ENCODE results near the gene RGS14. TPM values are rescaled to one million over a fixed set of nuclear protein-coding genes. Genes with fewer than 3 reads are reported as not detected.
"Not testable (repeated sequence)": the region's sequence is repeated elsewhere in the genome, so short reads cannot be mapped to it uniquely, and the experiment has no call there.

Gene RGS14
- total RNA-seq, 1 donor from 2014 or later: 12.8 TPM

DNA sequence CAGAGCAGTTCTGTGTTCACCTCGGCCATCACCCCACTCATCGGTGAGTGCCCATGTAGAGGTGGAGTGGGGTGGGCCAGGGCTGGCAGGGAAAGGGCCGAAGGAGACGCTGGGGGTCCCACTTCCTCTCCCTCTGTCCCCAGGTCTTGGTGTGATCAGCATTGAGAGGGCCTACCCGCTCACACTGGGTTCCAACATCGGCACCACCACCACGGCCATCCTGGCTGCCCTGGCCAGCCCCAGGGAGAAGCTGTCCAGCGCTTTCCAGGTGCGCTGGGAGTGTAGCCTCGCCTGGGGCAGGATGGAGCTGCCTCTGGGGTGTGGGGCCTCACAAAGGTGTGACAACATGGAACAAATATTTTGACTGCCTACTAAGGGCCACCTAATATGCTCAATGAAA, 39.1 kb downstream of the RGS14 start:
- no peak for DNase-seq (ENCODE audit: extremely low read depth, low read depth, low spot score)

- DNase-seq (ENCODE audit: extremely low read depth, low read depth, low spot score): no peak
These were observed 40.2 kb downstream of the RGS14 start for GRCh38 chr5:177397875-177398390.

- DNase-seq (ENCODE audit: extremely low read depth, low read depth, low spot score): no peak
These were observed 42.5 kb downstream of the RGS14 start, which contains the start of gene PFN3 for GRCh38 chr5:177399997-177400868. PFN3 (minus strand) TSS chr5:177400661; CDS start chr5:177400576, 85 bp downstream.

DNA sequence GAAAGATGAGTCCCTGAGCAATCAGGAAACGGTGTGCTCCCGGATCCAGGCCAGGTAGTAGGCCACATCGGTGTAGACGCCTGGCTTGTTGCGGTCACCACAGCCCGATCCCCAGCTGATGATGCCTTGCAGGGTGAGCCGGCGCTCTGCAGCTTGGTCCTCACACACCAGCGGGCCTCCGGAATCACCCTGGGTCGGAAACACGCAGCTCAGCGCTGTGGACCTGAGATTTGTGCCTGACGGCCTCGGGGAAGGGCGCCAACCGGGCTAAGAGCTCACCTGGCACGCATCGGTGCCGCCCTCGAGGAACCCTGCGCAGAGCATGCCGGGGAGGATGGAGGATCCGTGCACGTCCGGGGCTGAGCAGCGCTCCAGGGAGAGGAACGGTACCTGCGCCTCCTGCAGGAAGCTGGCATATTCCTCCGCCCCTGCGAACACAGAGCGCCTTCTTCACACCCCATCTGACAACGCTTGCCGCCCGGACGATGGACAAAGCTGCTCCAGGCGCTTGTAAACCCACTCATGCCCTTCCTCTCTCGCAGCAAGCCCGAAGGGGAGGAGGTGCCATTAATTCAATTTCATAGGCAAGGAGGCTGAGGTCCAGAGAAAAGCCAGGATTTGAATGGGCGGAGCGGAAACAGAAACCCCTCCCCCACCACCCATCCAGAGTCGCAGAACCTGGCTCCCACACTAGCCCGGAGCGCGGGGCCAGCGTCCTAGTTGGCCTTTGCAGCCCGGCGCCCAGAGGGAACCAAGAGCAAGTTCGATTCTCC, 44.7 kb downstream of the RGS14 start:
- DNase-seq (ENCODE audit: extremely low read depth, low read depth, low spot score): no peak

DNA sequence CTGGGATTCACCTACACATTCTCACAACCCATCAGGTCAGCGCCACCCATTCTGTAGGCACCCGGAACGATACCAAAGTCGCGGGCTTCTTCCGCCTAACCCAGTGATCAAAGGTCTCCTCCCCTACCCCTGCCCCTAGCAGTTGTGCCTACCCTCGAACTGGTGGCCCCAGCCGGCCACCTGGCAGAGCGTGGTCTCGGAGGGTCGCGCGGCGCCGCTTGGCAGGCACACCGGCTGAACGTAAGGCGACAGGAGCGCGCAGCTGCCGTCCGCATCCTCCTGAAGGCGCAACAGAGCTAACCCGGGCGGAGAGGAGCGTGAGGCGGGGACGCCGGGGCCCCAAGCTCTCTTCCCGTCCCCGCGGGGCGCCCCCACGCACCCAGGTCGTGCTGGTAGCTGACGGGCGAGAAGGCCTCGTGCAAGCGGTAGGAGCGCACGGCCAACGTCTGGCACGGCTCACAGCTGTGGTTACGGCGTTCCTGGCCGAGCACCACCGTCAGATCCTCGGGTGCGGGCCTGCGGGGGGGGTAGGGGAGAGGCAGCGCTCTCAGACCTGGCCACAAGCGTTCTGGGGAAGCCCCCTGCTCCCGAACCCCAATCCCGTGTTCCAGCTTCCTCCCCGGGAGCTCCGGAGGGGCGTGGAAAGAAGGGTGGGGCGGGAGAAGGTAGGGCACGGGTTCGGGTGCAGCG, 45.5 kb downstream of the RGS14 start:
- DNase-seq (ENCODE audit: extremely low read depth, low read depth, low spot score): no peak

DNA sequence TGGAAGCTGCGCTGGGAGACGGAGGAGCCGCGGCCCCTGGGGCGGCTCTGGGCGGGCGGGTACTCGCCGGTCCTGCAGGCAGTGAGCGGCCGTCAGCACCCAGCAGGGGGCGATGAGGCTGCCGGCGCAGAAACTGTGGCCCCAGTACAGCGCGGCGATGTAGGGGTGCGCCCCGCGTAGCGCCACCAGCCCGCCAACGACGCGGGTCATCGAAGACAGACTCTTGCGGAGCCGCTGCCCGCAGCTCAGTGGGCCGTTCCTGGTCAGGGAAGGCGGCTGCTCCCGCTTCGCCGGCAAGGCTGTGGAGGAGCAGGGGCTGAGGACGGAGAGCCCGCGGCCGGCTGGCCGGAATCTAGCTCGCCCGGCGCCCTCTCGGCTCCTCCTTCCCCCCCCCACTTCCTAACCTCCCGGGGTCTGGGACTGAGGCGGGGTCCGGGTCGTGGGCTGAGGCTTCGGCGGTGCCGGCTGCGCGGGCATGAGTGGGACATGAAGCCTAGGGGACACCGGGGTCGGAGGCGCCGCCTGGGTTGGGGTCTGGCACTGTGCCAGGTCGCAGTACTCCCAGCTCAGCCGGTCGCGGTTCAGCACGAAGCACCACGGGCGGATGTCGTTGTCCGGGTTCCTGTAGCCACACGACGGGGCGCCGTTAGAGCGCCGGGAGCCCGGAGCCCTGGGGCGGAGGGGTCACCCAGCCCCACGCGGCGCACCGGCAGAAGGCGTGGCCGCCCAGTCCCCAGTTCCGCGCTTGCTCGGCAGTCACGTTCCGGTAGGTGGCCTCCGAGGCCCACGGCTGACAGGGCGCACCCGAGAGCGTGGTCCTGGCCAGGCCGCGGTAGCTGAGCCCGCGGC, 46.3 kb downstream of the RGS14 start:
- no peak for DNase-seq (ENCODE audit: extremely low read depth, low read depth, low spot score)

GRCh38 chr5:177404641-177405179, 47.0 kb downstream of the RGS14 start:
- DNase-seq (ENCODE audit: extremely low read depth, low read depth, low spot score): no peak

DNA sequence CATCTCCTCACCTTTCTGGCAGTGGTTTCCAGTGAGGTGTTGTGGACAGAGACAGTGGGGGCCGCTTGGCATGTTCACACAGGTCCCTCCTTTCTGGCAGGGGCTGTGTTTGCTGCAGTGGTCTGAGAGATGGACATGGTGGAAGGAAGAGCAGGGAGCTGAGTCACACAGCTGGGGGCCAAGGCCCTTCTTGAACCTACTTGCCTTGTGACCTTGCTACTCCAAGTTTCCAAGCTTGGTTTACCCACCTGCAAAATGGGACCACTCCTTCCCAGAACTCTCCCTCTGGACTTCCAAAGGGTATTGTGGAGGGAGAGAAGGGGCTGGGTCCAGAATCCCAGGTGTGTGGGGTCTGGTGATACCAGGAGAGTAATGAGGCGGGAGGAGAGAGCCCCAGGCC, 47.6 kb downstream of the RGS14 start:
- no peak for DNase-seq (ENCODE audit: extremely low read depth, low read depth, low spot score)

DNA sequence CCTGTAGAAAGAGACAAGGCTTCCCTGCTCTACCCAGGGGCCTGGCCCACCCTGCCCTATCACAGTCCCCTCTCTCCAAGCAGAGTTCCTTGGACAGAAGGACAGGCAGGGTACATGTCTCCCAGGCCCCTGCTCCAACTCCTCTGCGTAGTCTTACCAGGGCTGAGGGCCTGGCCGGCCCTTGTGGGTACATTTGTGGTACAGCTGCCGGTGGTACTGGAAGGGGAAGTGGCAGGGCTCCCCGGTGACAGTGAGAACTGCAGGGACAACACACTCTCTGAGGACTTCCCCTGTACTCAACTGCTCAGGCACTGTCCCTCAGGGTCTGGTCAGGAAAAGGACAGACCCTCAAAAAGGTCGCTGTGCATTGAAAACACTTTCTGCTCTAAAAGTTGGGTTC, 48.1 kb downstream of the RGS14 start:
- DNase-seq (ENCODE audit: extremely low read depth, low read depth, low spot score): no peak

DNA sequence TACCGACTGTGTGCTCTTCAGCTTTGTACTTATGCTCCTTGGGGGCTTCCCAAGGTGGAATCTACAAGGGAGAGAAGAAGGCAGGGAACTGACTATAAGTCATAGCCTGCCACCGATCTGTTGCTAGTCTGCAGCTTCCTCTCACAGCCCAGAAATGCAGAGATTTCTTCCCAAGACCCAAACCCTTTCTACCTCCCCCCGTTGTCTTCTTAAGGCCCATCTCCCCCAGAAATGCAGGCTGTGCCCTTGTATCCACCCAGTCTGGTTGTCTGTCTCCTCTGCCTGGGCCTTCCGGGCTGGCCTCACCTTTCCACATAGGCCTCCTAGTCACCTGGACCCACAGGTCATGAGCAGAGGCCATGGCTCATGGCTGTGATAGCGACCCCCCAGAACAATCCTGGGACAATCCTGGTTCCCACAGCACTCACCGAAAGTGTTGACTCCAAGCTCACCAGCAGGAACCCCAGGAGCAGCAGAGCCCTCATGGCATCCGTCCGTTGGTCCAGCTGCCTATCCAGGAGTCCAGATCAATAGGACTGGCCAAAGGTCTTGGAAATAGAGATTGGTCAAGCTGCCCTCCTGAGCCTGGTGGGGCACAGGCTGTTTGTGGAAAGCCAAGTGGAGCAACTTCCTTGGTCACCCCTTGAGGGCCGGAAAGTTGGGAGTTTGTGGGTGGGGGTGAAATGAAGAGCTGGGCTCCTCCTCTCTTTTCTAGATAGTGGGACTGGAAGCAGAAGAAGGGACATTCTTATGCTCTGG, 51.5 kb downstream of the RGS14 start, which contains the start of gene F12:
F12 (minus strand) TSS at position 522 of the 759 bp plus-strand sequence; CDS start at position 485, 37 bp downstream.
- no peak for DNase-seq (ENCODE audit: extremely low read depth, low read depth, low spot score)

DNA sequence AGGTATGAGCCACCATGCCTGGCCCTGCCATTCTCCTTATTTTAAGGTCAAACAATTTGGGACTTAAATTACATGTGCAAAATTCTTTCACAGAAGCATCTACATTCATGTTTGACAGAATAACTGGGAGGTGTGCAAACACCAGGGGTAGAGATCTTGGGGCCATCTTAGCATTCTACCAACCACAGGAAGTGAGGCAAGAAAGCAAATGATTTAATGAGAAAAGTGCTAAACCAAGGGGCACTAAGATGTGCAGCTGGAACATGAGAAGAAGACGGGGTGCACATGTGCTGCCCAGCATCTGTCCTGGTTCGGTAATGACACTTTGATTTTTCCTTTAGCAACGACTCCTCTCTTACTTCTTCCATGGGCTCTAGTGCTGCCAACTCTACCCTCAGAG, 52.9 kb downstream of the RGS14 start:
- DNase-seq (ENCODE audit: extremely low read depth, low read depth, low spot score): no peak

GRCh38 chr5:177412603-177413233, 55.0 kb downstream of the RGS14 start:
- no peak for DNase-seq (ENCODE audit: extremely low read depth, low read depth, low spot score)

DNA sequence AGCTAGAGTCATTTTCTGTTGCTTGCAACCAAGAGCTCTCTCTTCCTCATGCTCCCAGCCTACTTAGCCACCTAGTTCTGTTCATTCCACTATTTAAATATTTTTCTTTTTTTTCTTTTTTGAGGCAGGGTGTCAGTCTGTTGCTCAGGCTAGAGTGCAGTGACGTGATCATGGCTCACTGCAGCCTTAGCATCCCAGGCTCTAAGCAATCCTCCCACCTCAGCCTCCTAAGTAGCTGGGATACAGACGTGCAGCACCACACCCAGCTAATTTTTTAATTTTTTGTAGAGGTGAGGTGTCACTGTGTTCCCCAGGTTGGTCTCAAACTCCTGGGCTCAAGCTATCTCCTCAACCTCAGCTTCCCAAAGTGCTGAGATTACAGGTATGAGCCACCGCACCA, 56.8 kb downstream of the RGS14 start:
- DNase-seq (ENCODE audit: extremely low read depth, low read depth, low spot score): no peak

DNA sequence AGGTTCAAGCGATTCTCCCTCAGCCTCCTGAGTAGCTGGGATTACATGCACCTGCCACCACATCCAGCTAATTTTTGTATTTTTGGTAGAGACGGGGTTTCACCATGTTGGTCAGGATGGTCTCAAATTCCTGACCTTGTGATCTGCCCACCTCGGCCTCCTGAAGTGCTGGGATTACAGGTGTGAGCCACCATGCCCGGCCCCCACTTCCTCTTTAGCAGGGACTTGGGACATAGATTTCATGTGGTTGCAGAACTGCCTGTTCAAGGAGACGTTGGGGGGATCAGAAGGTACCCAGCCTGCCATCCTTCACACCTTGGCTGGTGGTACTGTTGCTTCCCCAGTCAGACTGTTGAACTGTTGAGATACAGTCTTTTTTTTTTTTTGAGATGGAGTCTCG, 59.4 kb downstream of the RGS14 start:
- not testable (repeated sequence) for DNase-seq (ENCODE audit: extremely low read depth, low read depth, low spot score)

DNA sequence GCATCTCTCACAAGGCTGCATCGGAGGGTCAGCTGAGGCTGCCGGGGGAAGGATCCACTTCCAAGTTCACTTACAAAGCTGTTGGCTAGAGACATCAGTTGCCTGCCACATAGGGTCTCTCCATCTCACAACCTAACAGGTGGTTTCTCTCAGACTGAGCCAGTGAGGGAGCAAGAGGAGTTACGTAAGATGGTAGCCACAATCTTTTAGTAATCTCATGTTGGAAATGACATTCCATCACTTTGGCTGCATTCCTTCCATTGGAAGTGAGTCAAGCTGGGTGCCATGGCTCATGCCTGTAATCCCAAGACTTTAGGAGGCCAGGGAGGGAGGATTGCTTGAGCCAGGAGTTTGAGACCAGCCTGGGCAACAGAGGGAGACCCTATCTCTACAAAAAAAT, 61.3 kb downstream of the RGS14 start:
- DNase-seq (ENCODE audit: extremely low read depth, low read depth, low spot score): no peak

DNA sequence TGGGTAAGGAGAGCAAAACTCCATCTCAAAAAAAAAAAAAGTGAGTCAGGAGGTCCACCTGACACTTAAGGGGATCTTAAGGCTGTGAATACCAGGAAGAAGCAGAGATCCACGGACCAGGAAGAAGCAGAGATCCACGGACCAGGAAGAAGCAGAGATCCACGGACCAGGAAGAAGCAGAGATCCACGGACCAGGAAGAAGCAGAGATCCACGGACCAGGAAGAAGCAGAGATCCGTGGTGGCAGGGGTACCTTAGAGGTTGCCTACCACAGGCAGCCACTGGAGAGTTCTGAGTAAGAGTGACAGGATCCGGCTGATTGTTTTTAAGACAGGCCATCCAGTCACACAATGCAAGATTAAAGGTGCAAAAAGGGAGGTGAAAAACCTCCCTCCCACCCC, 62.7 kb downstream of the RGS14 start:
- not testable (repeated sequence) for DNase-seq (ENCODE audit: extremely low read depth, low read depth, low spot score)

- no peak for DNase-seq (ENCODE audit: extremely low read depth, low read depth, low spot score)
These were observed 63.5 kb downstream of the RGS14 start for GRCh38 chr5:177421062-177421798.
